Liver (tissue), 9 donors: ENCODE data around the gene CCPG1. TPM values are rescaled to one million over a fixed set of nuclear protein-coding genes. Genes with fewer than 3 reads are reported as not detected.

Experiments
- DNase-seq: peaks from one replicate; pipeline ENCODE4 v3.0.0-alpha.2; 2017; ENCODE audit warnings: low spot score
- H3K27ac ChIP-seq, 2 donors: one replicate each; pipeline ENCODE4 v1.7.0; 2013; ENCODE audit warnings: inconsistent platforms in 2 of 2, low read length in 2 of 2, control low read depth in 1 of 2, low read depth in 1 of 2, mild to moderate bottlenecking in 1 of 2
- H3K27me3 ChIP-seq, 4 donors: one replicate each; pipeline versions ENCODE4 v1.6.1 to v1.7.0; 2013; ENCODE audit warnings: low read length in 3 of 4, inconsistent platforms in 1 of 4, mild to moderate bottlenecking in 1 of 4, moderate library complexity in 1 of 4; ENCODE audit not compliant: control insufficient read depth in 4 of 4, insufficient read depth in 4 of 4
- H3K36me3 ChIP-seq, 4 donors: one replicate each; pipeline versions ENCODE4 v1.6.1 to v1.7.0; 2013; ENCODE audit warnings: low read length in 3 of 4, mild to moderate bottlenecking in 3 of 4, low read depth in 1 of 4, moderate library complexity in 1 of 4; ENCODE audit not compliant: control insufficient read depth in 4 of 4, insufficient read depth in 3 of 4
- H3K4me1 ChIP-seq, 4 donors: one replicate each; pipeline versions ENCODE4 v1.6.1 to v1.7.0; 2013; ENCODE audit warnings: low read length in 3 of 4, mild to moderate bottlenecking in 3 of 4, moderate library complexity in 1 of 4; ENCODE audit not compliant: control insufficient read depth in 4 of 4, insufficient read depth in 4 of 4
- H3K4me3 ChIP-seq, 3 donors: one replicate each; pipeline versions ENCODE4 v1.6.1 to v1.7.0; 2013; ENCODE audit warnings: low read length in 3 of 3, control low read depth in 1 of 3, low read depth in 1 of 3, mild to moderate bottlenecking in 1 of 3
- H3K9ac ChIP-seq, 2 donors: one replicate each; pipeline ENCODE4 v1.7.0; 2013; ENCODE audit warnings: low read length in 2 of 2, mild to moderate bottlenecking in 2 of 2, moderate library complexity in 2 of 2, control low read depth in 1 of 2, low read depth in 1 of 2
- H3K9me3 ChIP-seq, 4 donors: one replicate each; pipeline versions ENCODE4 v1.6.1 to v1.7.0; 2013; ENCODE audit warnings: low read length in 3 of 4; ENCODE audit not compliant: control insufficient read depth in 4 of 4
- ATF3 ChIP-seq: IDR thresholded peaks from 2 replicates; pipeline ENCODE4 v1.6.1; 2016; ENCODE audit warnings: antibody characterized with exemption
- CTCF ChIP-seq: fragments of 150-350 bp; IDR thresholded peaks from 2 replicates; pipeline ENCODE4 v1.5.1; 2017; ENCODE audit warnings: improper control_type of control experiment, low read depth, low read length; ENCODE audit not compliant: missing input control
- EGR1 ChIP-seq, 2 donors: IDR thresholded peaks; 2 replicates each; pipeline ENCODE4 v1.6.1; 2016 to 2018; ENCODE audit warnings: antibody characterized with exemption in 2 of 2, low read depth in 2 of 2
- FOXA1 ChIP-seq: IDR thresholded peaks from 2 replicates; pipeline ENCODE4 v1.6.1; 2016; ENCODE audit warnings: antibody characterized with exemption
- FOXA2 ChIP-seq: IDR thresholded peaks from 2 replicates; pipeline ENCODE4 v1.6.1; 2016; ENCODE audit warnings: antibody characterized with exemption
- GABPA ChIP-seq, 2 donors: IDR thresholded peaks in 1 of 2; conservative IDR thresholded peaks in 1 of 2; 2 replicates each; pipeline ENCODE4 v1.6.1; 2016; ENCODE audit warnings: antibody characterized with exemption in 2 of 2, mild to moderate bottlenecking in 1 of 2, moderate library complexity in 1 of 2
- HNF4A ChIP-seq, 2 donors: conservative IDR thresholded peaks; 2 replicates each; pipeline ENCODE4 v1.6.1; 2016; ENCODE audit warnings: antibody characterized with exemption in 2 of 2, mild to moderate bottlenecking in 2 of 2
- HNF4G ChIP-seq: IDR thresholded peaks from 2 replicates; pipeline ENCODE4 v1.6.1; 2016; ENCODE audit warnings: antibody characterized with exemption
- JUND ChIP-seq, 2 donors: IDR thresholded peaks; 2 replicates each; pipeline ENCODE4 v1.6.1; 2016; ENCODE audit warnings: antibody characterized with exemption in 2 of 2
- MAX ChIP-seq: IDR thresholded peaks from 2 replicates; pipeline ENCODE4 v1.6.1; 2016; ENCODE audit warnings: antibody characterized with exemption
- NR2F2 ChIP-seq: IDR thresholded peaks from 2 replicates; pipeline ENCODE4 v1.6.1; 2016; ENCODE audit warnings: antibody characterized with exemption
- RAD21 ChIP-seq, 2 donors: IDR thresholded peaks; 2 replicates each; pipeline ENCODE4 v1.6.1; 2016; ENCODE audit warnings: antibody characterized with exemption in 2 of 2, mild to moderate bottlenecking in 2 of 2
- REST ChIP-seq: IDR thresholded peaks from 2 replicates; pipeline ENCODE4 v1.6.1; 2016; ENCODE audit warnings: antibody characterized with exemption, mild to moderate bottlenecking
- RXRA ChIP-seq, 2 donors: IDR thresholded peaks; 2 replicates each; pipeline ENCODE4 v1.6.1; 2017 to 2018; ENCODE audit warnings: antibody characterized with exemption in 2 of 2, mild to moderate bottlenecking in 1 of 2
- SP1 ChIP-seq: IDR thresholded peaks from 2 replicates; pipeline ENCODE4 v1.6.1; 2018; ENCODE audit warnings: antibody characterized with exemption, mild to moderate bottlenecking
- TAF1 ChIP-seq: conservative IDR thresholded peaks from 2 replicates; pipeline ENCODE4 v1.6.1; 2016; ENCODE audit warnings: antibody characterized with exemption, mild to moderate bottlenecking
- YY1 ChIP-seq: IDR thresholded peaks from 2 replicates; pipeline ENCODE4 v1.6.1; 2016; ENCODE audit warnings: antibody characterized with exemption, mild to moderate bottlenecking
- ZBTB33 ChIP-seq: IDR thresholded peaks from 2 replicates; pipeline ENCODE4 v1.6.1; 2016; ENCODE audit warnings: antibody characterized with exemption
- polyA plus RNA-seq, 2 donors: library from polyadenylated mRNA; stranded (reverse) in 1 of 2; unstranded in 1 of 2; fragments of 200-250 nt in 1 of 2; fragments of >200 nt in 1 of 2; fragmentation: Nextera tagmentation in 1 of 2; extraction: Ambion mirVana in 1 of 2; gene quantifications; one replicate each; pipeline versions ENCODE4 v1.2.1 to v1.2.3, GENCODE V29; 2013 to 2015
- total RNA-seq, 2 donors: library from RNA; depleted of rRNA; stranded (reverse); fragments of >200 nt; gene quantifications; one replicate each; pipeline ENCODE4 v1.2.3, GENCODE V29; 2014
- donor health status: healthy.
- donor health status: healthy.
- donor health status: healthy.
- donor health status: healthy.
- donor health status: healthy.

Gene CCPG1
- total and polyA plus RNA-seq, 4 donors: 21.5 to 89.1 (median 53.2) TPM

GRCh38 chr15:55403531-55403930 lies 4.6 kb downstream of the CCPG1 start:
- peaks cover 8 to 38% (median 22%) of the 10 kb centered on the region in 4 donors for H3K4me1 ChIP-seq
- H3K9ac ChIP-seq: peak overlapping the region in 1 of 2 donors; percentile 18
- no peak overlapping the region for H3K4me3 ChIP-seq
- no peaks in the 10 kb centered on the region for H3K36me3 ChIP-seq
- no peaks in the 10 kb centered on the region for H3K27me3 ChIP-seq
- no peaks in the 10 kb centered on the region for H3K9me3 ChIP-seq
- TF ChIP-seq TAF1 (no peak), HNF4G (peak; percentile 73), EGR1 (IDR thresholded peaks at IDR 0.05; ENCODE audit: low read depth in 2 of 2) (no peak), GABPA (IDR thresholded peaks at IDR 0.05 in 1 of 2, conservative IDR thresholded peaks at IDR 0.05 in 1 of 2) (no peak), HNF4A (conservative IDR thresholded peaks at IDR 0.05) (peak; percentile 83 to 95), YY1 (peak; percentile 69), MAX (peak; percentile 15), ATF3 (peak; percentile 57), SP1 (peak; percentile 65), JUND (IDR thresholded peaks at IDR 0.05) (peak in 1 of 2 donors; percentile 18), RXRA (IDR thresholded peaks at IDR 0.05) (peak in 1 of 2 donors; percentile 31), ZBTB33 (no peak)
- H3K27ac ChIP-seq: peak overlapping the region; percentile 59 to 69
- DNase-seq: no peak

GRCh38 chr15:55402707-55403106 lies 5.5 kb downstream of the CCPG1 start:
- Histone ChIP-seq H3K9ac (no peak overlapping the region), H3K27me3 (no peaks in the 10 kb centered on the region), H3K4me1 (peaks cover 8 to 36% (median 22%) of the 10 kb centered on the region in 4 donors), H3K36me3 (no peaks in the 10 kb centered on the region), H3K4me3 (no peak overlapping the region), H3K9me3 (no peaks in the 10 kb centered on the region), H3K27ac (peak overlapping the region; percentile 59 to 69)
- TF ChIP-seq ZBTB33 (no peak), TAF1 (peak; percentile 46), MAX (no peak), FOXA1 (no peak), NR2F2 (no peak), YY1 (no peak), HNF4A (conservative IDR thresholded peaks at IDR 0.05) (peak; percentile 63 to 74), REST (no peak), RAD21 (IDR thresholded peaks at IDR 0.05) (no peak), HNF4G (peak; percentile 43), ATF3 (no peak), SP1 (peak; percentile 52), EGR1 (IDR thresholded peaks at IDR 0.05; ENCODE audit: low read depth in 2 of 2) (no peak), CTCF (no peak), FOXA2 (no peak), GABPA (IDR thresholded peaks at IDR 0.05 in 1 of 2, conservative IDR thresholded peaks at IDR 0.05 in 1 of 2) (no peak), JUND (IDR thresholded peaks at IDR 0.05) (peak in 1 of 2 donors; percentile 29), RXRA (IDR thresholded peaks at IDR 0.05) (peak in 1 of 2 donors; percentile 18)
- DNase-seq: no peak
